Fibroblast of skin of scalp (primary cell): ENCODE results near the gene VAV2.

ENCODE experiments used
- DNase-seq: peaks from one replicate; pipeline ENCODE4 v3.0.0-alpha.2; 2013

Gene VAV2

GRCh38 chr9:133812077-133812868 is 179.9 kb downstream of the VAV2 start:
- DNase-seq: no peak

GRCh38 chr9:133811471-133811870 is 180.7 kb downstream of the VAV2 start:
- no peak for DNase-seq

GRCh38 chr9:133810556-133811195 is 181.4 kb downstream of the VAV2 start:
- no peak for DNase-seq

- no peak for DNase-seq
Observed at GRCh38 chr9:133809335-133809734, 182.8 kb downstream of the VAV2 start.

GRCh38 chr9:133807818-133808217 is 184.3 kb downstream of the VAV2 start:
- no peak for DNase-seq

GRCh38 chr9:133807037-133807436 is 185.1 kb downstream of the VAV2 start:
- DNase-seq: no peak

- DNase-seq: no peak
Observed at GRCh38 chr9:133806623-133807010, 185.5 kb downstream of the VAV2 start.

GRCh38 chr9:133805876-133806622 is 186.1 kb downstream of the VAV2 start:
- no peak for DNase-seq

- no peak for DNase-seq
Observed at GRCh38 chr9:133804199-133804598, 187.9 kb downstream of the VAV2 start.

- no peak for DNase-seq
Observed at GRCh38 chr9:133803745-133804144, 188.4 kb downstream of the VAV2 start.

GRCh38 chr9:133803028-133803585 is 189.0 kb downstream of the VAV2 start:
- DNase-seq: peak; percentile 12

GRCh38 chr9:133801739-133802138 is 190.4 kb downstream of the VAV2 start:
- no peak for DNase-seq

- no peak for DNase-seq
Observed at GRCh38 chr9:133800266-133800665, 191.9 kb downstream of the VAV2 start.

- no peak for DNase-seq
Observed at GRCh38 chr9:133799716-133800115, 192.4 kb downstream of the VAV2 start.

- DNase-seq: no peak
Observed at GRCh38 chr9:133799106-133799505, 193.0 kb downstream of the VAV2 start.

GRCh38 chr9:133798160-133798559 is 194.0 kb downstream of the VAV2 start:
- no peak for DNase-seq

- DNase-seq: no peak
Observed at GRCh38 chr9:133797406-133798105, 194.6 kb downstream of the VAV2 start.

GRCh38 chr9:133796562-133796961 is 195.6 kb downstream of the VAV2 start:
- DNase-seq: no peak

- no peak for DNase-seq
Observed at GRCh38 chr9:133795049-133795448, 197.1 kb downstream of the VAV2 start.

GRCh38 chr9:133794016-133794760 is 197.9 kb downstream of the VAV2 start:
- DNase-seq: no peak

- DNase-seq: no peak
Observed at GRCh38 chr9:133793471-133793870, 198.7 kb downstream of the VAV2 start.
